Brain microvascular endothelial cell (primary cell): ENCODE measurements around the gene TTC38.

Source experiments
- DNase-seq: peaks from one replicate; pipeline ENCODE4 v3.0.0-alpha.2; 2020
- H3K27ac ChIP-seq: fragments of 250-450 bp; sonication (Bioruptor Pico); 2 replicates; pipeline ENCODE4 v1.5.1; 2020; ENCODE audit warnings: mild to moderate bottlenecking, moderate library complexity
- H3K27me3 ChIP-seq: fragments of 250-450 bp; sonication (Bioruptor Pico); replicated peaks from 2 replicates; pipeline ENCODE4 v1.5.1; 2020; ENCODE audit warnings: mild to moderate bottlenecking
- H3K36me3 ChIP-seq: fragments of 250-450 bp; sonication (Bioruptor Pico); replicated peaks from 2 replicates; pipeline ENCODE4 v1.5.1; 2020; ENCODE audit warnings: mild to moderate bottlenecking
- H3K4me3 ChIP-seq: 2 replicates; pipeline ENCODE4 v1.5.1; 2011; ENCODE audit warnings: low read depth, mild to moderate bottlenecking, control low read depth, low read length, moderate library complexity
- in situ Hi-C: cut with HindIII; loops from 2 replicates; pipeline ENCODE4 v1.10.0; 2017; ENCODE audit warnings: low sequenced_read_pairs, low pct_ligation_motif_present
- TF ChIP-seq, protein P1 (sequence below): IDR thresholded peaks from 2 replicates; pipeline ENCODE4 v1.5.1; 2011; ENCODE audit warnings: low read depth, mild to moderate bottlenecking, moderate library complexity, low read length, control low read depth, inconsistent platforms; ENCODE audit errors: missing control alignments

The TTC38 gene

DNA sequence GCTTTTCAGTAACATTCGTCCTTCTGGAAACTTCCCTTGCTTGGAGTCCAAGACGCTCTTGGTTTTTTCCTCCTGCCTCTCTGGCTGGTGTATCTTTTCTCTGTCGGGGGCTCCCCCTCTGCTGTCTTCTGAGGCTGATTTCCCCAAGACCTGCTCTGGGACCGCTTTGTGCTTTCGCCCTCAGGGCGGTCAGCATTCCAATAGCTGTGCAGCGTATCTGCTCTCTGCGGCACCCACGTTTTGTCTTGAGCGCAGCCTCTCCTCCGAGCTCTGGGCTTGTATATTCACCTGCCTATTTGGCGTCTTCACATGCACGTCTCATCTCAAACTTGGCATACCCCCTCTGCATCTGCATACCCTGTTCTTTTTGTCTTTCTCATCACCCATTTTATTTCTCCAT, 31.3 kb downstream of the TTC38 start:
- Histone ChIP-seq H3K27me3 (no peaks in the 10 kb centered on the region), H3K27ac (no peak overlapping the region), H3K4me3 (no peak overlapping the region), H3K36me3 (no peaks in the 10 kb centered on the region)
- no peak for DNase-seq
- TF ChIP-seq, protein P1, sequence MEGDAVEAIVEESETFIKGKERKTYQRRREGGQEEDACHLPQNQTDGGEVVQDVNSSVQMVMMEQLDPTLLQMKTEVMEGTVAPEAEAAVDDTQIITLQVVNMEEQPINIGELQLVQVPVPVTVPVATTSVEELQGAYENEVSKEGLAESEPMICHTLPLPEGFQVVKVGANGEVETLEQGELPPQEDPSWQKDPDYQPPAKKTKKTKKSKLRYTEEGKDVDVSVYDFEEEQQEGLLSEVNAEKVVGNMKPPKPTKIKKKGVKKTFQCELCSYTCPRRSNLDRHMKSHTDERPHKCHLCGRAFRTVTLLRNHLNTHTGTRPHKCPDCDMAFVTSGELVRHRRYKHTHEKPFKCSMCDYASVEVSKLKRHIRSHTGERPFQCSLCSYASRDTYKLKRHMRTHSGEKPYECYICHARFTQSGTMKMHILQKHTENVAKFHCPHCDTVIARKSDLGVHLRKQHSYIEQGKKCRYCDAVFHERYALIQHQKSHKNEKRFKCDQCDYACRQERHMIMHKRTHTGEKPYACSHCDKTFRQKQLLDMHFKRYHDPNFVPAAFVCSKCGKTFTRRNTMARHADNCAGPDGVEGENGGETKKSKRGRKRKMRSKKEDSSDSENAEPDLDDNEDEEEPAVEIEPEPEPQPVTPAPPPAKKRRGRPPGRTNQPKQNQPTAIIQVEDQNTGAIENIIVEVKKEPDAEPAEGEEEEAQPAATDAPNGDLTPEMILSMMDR = no peak
- in situ Hi-C loops = no loop called here

DNA sequence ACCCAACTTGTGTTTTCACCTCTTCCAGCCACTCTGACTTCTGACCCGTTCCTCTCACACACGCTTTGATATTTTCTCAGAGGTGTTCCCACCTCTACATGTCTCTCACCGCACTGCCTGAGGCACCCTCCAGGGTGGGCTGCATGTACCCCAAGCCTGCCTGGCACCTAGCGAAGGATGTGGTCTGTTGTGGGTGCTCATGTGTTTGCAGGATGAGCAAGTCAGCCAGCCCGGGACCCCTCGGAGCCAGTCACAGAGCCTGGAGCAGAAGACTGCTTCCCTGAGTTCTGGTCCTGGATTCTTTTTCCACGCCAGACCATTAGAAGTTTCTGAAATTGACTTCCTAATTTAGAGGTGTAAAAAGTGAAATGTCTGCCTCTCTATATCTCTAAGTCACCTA, 32.7 kb downstream of the TTC38 start:
- in situ Hi-C loops = loop anchor here (25.0 kb wide), 1 partner anchor 163 kb away; no protein-coding TSS in a partner anchor
- no peak overlapping the region for H3K27ac ChIP-seq
- no peaks in the 10 kb centered on the region for H3K36me3 ChIP-seq
- no peaks in the 10 kb centered on the region for H3K27me3 ChIP-seq
- DNase-seq = no peak
- no peak overlapping the region for H3K4me3 ChIP-seq
- TF ChIP-seq, protein P1 = no peak

DNA sequence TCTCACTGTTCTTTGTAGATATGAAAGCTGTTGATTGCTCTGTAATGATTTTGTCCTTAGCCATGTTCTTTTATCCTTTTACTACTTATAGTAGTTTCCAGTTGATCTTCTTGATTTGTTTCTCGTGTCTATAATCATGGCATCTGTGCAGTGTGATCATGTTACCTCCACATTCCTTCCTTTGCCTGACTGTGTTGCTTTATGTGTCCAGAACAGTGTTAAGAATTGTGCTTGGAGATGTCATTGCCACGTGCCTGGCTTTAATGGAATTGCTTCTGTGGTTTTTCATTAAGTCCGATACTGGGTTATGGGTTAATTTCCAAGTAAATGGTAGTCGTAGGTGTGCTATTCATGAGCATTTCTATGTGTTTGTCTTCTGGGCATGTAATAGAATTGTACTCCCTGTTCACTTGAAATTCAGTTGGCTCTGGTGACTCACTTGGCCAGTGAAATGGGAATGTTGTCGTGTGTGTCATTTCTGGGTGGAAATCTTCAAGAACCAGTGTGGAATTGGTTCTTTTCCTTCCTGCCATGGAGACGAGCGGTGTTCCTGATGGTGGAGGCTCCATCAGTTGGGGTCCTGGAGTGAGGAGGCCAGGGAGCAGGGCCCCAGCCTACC, 35.6 kb downstream of the TTC38 start:
- H3K27me3 ChIP-seq = no peaks in the 10 kb centered on the region
- no peaks in the 10 kb centered on the region for H3K36me3 ChIP-seq
- H3K4me3 ChIP-seq = no peak overlapping the region
- no peak for DNase-seq
- TF ChIP-seq, protein P1 = no peak
- no peak overlapping the region for H3K27ac ChIP-seq
- in situ Hi-C loops = loop anchor here (25.0 kb wide), 1 partner anchor 166 kb away; no protein-coding TSS in a partner anchor

DNA sequence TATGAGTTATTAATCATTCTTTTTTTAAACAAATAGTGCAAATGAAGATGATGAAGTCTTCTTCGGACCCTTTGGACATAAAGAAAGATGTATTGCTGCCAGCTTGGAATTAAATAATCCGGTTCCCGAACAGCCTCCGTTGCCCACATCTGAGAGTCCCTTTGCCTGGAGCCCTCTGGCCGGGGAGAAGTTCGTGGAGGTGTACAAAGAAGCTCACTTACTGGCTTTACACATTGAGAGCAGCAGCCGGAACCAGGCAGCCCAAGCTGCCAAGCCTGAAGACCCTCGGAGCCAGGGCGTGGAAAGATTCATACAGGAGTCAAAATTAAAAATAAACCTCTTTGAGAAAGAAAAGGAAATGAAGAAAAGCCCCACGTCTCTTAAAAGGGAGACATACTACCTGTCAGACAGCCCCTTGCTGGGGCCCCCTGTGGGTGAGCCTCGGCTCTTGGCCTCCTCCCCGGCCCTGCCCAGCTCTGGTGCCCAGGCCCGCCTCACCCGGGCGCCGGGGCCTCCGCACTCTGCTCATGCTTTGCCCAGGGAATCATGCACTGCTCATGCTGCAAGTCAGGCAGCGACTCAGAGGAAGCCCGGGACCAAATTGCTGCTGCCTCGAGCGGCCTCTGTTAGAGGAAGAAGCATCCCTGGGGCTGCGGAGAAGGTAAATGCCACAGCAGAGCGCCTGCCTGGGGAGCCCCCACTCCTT, 40.6 kb downstream of the TTC38 start:
- no peak overlapping the region for H3K4me3 ChIP-seq
- H3K27me3 ChIP-seq = no peaks in the 10 kb centered on the region
- DNase-seq = no peak
- in situ Hi-C loops = loop anchor here (25.0 kb wide), 1 partner anchor 171 kb away; no protein-coding TSS in a partner anchor
- no peak overlapping the region for H3K27ac ChIP-seq
- TF ChIP-seq, protein P1 = no peak
- H3K36me3 ChIP-seq = no peaks in the 10 kb centered on the region

DNA sequence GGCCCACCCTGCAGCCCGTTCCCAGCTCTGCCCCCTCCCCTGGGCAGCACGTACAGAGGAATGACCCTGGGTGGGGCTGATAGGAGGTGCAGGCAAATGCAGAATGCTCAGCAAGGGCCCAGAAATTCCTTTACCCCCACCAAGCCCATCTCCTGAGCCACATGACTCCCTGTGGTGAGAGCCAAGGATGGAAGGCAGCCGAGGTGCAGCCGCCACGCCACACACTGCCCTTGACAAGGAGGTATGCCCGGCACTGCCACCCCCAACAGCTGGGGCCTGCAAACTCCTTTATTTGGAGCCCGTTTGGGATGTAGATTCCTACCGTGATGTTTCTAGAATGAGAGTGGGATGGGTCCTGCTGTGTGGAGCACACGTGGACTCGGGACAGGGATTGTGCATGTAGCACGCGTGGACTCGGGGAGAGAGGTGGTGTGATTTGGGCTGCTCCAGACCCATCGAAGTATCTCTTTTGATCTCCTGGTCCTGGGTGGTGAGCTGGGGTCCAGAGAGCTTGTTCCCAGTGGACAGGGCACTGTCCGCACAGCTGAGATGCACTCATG, 41.8 kb downstream of the TTC38 start:
- TF ChIP-seq, protein P1 = no peak
- Histone ChIP-seq H3K27me3 (no peaks in the 10 kb centered on the region), H3K27ac (no peak overlapping the region), H3K36me3 (no peaks in the 10 kb centered on the region), H3K4me3 (no peak overlapping the region)
- in situ Hi-C loops = loop anchor here (25.0 kb wide), 1 partner anchor 172 kb away; no protein-coding TSS in a partner anchor
- DNase-seq = no peak
